NB4 (cell line): Measurements from ENCODE around the gene SAMD10.

ENCODE experiments used
- MYC ChIP-seq: IDR thresholded peaks from 2 replicates; pipeline ENCODE4 v1.6.1; 2011; ENCODE audit warnings: low read depth, low read length
- POLR2A ChIP-seq: IDR thresholded peaks from 2 replicates; pipeline ENCODE4 v1.6.1; 2011; ENCODE audit warnings: mild to moderate bottlenecking; ENCODE audit not compliant: insufficient read length; ENCODE audit errors: extremely low read depth
- TF ChIP-seq, protein P1 (sequence below): IDR thresholded peaks from one replicate; pipeline ENCODE4 v1.5.1; 2012; ENCODE audit warnings: low read depth, low read length
- TF ChIP-seq, protein P2 (sequence below): IDR thresholded peaks from 2 replicates; pipeline ENCODE4 v1.6.1; 2011; ENCODE audit warnings: low read depth, low read length

DNA sequence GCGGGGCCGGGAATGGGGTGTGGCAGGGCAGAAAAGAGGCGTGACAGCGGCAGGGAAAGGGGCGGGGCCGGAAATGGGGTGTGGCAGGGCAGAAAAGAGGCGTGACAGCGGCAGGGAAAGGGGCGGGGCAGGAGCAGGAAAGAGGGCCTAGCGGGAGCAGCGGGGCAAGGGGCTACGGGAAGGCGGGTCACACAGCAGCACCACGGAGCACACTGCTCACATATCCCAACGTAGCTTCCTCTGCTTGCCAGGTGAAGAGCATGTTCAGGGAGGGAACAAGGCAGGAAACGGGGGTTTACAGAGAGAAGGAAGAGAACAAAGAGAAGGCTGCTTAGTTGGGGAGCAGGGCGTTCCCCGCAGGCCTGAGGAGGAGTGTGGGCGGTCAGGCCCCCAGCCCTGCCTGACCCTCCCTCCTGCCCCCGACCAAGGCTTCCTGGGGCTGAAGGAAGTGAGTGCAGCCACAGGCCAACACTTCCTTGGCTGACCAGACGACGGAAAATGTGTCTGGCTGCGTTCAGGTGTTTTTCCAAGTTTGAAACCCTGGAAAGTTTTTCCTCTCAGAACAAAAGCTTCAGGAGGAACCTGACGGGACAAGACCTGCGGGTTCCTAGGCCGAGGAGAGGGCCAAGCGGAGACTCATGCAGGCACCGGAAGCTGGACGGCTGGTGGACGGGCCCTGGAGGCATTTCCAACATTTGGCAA lies 37.0 kb downstream of the SAMD10 start:
- TF ChIP-seq, protein P1, sequence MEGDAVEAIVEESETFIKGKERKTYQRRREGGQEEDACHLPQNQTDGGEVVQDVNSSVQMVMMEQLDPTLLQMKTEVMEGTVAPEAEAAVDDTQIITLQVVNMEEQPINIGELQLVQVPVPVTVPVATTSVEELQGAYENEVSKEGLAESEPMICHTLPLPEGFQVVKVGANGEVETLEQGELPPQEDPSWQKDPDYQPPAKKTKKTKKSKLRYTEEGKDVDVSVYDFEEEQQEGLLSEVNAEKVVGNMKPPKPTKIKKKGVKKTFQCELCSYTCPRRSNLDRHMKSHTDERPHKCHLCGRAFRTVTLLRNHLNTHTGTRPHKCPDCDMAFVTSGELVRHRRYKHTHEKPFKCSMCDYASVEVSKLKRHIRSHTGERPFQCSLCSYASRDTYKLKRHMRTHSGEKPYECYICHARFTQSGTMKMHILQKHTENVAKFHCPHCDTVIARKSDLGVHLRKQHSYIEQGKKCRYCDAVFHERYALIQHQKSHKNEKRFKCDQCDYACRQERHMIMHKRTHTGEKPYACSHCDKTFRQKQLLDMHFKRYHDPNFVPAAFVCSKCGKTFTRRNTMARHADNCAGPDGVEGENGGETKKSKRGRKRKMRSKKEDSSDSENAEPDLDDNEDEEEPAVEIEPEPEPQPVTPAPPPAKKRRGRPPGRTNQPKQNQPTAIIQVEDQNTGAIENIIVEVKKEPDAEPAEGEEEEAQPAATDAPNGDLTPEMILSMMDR, result no peak
- no peak for TF ChIP-seq POLR2A
- no peak for TF ChIP-seq MYC
- TF ChIP-seq, protein P2, sequence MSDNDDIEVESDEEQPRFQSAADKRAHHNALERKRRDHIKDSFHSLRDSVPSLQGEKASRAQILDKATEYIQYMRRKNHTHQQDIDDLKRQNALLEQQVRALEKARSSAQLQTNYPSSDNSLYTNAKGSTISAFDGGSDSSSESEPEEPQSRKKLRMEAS, result no peak
